ENCODE results near the gene IL15RA. TPM values are rescaled to one million over a fixed set of nuclear protein-coding genes. Genes with fewer than 3 reads are reported as not detected.

IL15RA gene
- total RNA-seq, 4 donors from 2014 or later = 10.6 to 34.3 (median 22.8) TPM

DNA sequence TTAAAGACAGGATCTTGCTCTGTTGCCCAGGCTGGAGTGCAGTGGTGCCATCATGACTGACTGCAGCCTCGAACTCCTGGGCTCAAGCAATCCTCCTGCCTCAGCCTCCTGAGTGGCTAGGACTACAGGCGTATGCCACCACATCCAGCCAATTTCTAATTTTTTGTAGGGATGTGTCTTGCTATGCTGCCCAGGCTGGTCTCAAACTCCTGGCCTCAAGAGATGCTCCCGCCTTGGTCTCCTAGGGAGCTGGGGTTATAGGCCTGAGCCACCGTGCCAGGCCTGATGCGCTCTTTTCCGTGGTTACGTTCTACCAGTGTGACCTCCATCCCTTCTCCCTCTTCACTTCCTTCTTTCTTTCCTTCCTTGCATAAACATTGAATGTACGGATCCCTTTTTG, 34.2 kb upstream of the IL15RA start:
- no peak overlapping the region for H3K4me3 ChIP-seq (replicated peaks in 1 of 3)
- H3K9me3 ChIP-seq = no peaks in the 10 kb centered on the region
- peaks cover 0 to 4% of the 10 kb centered on the region in 2 donors for H3K4me1 ChIP-seq
- no peaks in the 10 kb centered on the region for H3K36me3 ChIP-seq
- no peaks in the 10 kb centered on the region for H3K27me3 ChIP-seq
- no peak overlapping the region for H3K27ac ChIP-seq
- WGBS, 2 donors = 94 to 95% methylated on average over 8 of the region's 8 CpGs
- no peak for TF ChIP-seq POLR2A (IDR thresholded peaks at IDR 0.05)
- TF ChIP-seq, protein P1, sequence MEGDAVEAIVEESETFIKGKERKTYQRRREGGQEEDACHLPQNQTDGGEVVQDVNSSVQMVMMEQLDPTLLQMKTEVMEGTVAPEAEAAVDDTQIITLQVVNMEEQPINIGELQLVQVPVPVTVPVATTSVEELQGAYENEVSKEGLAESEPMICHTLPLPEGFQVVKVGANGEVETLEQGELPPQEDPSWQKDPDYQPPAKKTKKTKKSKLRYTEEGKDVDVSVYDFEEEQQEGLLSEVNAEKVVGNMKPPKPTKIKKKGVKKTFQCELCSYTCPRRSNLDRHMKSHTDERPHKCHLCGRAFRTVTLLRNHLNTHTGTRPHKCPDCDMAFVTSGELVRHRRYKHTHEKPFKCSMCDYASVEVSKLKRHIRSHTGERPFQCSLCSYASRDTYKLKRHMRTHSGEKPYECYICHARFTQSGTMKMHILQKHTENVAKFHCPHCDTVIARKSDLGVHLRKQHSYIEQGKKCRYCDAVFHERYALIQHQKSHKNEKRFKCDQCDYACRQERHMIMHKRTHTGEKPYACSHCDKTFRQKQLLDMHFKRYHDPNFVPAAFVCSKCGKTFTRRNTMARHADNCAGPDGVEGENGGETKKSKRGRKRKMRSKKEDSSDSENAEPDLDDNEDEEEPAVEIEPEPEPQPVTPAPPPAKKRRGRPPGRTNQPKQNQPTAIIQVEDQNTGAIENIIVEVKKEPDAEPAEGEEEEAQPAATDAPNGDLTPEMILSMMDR (IDR thresholded peaks at IDR 0.05) = no peak
- intact Hi-C loops (cut with DNase I) = loop anchor here (10.0 kb wide), 1 partner anchor 73 kb away; the partner anchor contains the start of gene RBM17
- no peak for DNase-seq

DNA sequence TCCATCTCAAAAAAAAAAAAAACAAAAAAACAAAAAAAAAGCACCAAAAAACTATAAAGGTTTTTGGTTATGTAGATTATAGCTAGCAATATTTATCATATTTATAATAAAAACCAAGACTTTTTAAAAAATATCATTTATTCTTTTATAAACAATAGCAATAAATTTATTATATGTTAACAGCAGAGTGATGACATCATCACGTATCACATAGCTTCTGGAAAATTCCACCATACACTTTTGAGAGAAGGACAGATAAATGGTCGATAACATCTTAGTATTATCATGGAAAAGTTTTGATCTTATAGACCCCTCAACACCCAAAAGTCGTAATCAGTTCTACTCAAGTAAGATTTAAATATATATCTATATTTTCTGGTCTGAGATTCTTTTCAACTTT, 33.2 kb upstream of the IL15RA start:
- intact Hi-C loops (cut with DNase I) = loop anchor here (10.0 kb wide), 1 partner anchor 74 kb away; the partner anchor contains the start of gene RBM17
- Histone ChIP-seq H3K27me3 (no peaks in the 10 kb centered on the region), H3K27ac (no peak overlapping the region), H3K4me3 (replicated peaks in 1 of 3) (no peak overlapping the region), H3K9me3 (no peaks in the 10 kb centered on the region), H3K36me3 (no peaks in the 10 kb centered on the region), H3K4me1 (peaks cover 0 to 4% of the 10 kb centered on the region in 2 donors)
- WGBS, 2 donors = 96% methylated on average over 3 of the region's 3 CpGs
- no peak for TF ChIP-seq POLR2A (IDR thresholded peaks at IDR 0.05)
- DNase-seq = no peak

DNA sequence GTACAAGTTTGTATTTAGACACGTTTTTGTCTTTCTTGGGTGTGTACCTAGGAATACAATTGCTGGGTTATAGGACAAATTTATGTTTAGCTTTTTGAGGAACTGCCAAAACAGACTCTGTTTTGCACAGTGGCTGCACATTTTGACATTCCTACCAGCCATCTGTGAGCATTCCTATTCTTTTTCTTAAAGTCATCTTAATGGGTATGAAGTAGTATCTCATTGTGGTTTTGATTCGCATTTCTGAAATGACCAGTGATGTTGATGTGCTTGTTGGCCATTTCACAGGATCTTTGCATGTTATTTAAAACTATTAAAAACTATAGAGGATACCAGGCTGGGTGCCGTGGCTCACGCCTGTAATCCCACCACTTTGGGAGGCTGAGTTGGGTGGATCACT, 32.6 kb upstream of the IL15RA start:
- intact Hi-C loops (cut with DNase I) = loop anchor here (10.0 kb wide), 1 partner anchor 75 kb away; the partner anchor contains the start of gene RBM17
- no peak overlapping the region for H3K27ac ChIP-seq
- no peak overlapping the region for H3K4me3 ChIP-seq (replicated peaks in 1 of 3)
- DNase-seq = no peak
- TF ChIP-seq POLR2A (IDR thresholded peaks at IDR 0.05) = no peak
- TF ChIP-seq, protein P1 (IDR thresholded peaks at IDR 0.05) = no peak
- no peaks in the 10 kb centered on the region for H3K27me3 ChIP-seq
- H3K9me3 ChIP-seq = no peaks in the 10 kb centered on the region
- H3K36me3 ChIP-seq = no peaks in the 10 kb centered on the region
- WGBS, 2 donors = 86 to 95% methylated on average over 4 of the region's 4 CpGs
- H3K4me1 ChIP-seq = peaks cover 0 to 4% of the 10 kb centered on the region in 2 donors

DNA sequence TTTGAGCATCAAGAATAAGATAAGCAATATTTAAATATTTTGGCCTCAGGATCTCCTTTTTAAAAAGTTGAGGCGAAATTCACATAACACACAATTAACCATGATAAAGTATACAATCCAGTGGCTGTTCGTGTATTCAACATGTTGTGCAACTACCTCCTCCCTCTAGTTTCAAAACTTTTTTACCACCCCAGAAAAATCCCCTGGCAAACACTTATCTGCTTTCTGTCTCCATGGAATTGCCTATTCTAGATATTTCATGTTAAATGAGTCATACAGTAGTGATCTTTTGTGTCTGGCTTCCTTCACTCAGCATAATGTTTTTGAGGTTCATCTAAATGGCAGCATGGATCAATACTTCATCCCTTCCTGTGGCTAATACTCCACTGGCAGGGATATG, 31.8 kb upstream of the IL15RA start:
- WGBS, 2 donors = 60 to 68% methylated on average over 2 of the region's 2 CpGs
- Histone ChIP-seq H3K36me3 (no peaks in the 10 kb centered on the region), H3K9me3 (no peaks in the 10 kb centered on the region), H3K27ac (no peak overlapping the region), H3K4me3 (replicated peaks in 1 of 3) (no peak overlapping the region), H3K27me3 (no peaks in the 10 kb centered on the region), H3K4me1 (peaks cover 0 to 4% of the 10 kb centered on the region in 2 donors)
- TF ChIP-seq, protein P1 (IDR thresholded peaks at IDR 0.05) = no peak
- TF ChIP-seq POLR2A (IDR thresholded peaks at IDR 0.05) = no peak
- intact Hi-C loops (cut with DNase I) = no loop called here
- DNase-seq = no peak

DNA sequence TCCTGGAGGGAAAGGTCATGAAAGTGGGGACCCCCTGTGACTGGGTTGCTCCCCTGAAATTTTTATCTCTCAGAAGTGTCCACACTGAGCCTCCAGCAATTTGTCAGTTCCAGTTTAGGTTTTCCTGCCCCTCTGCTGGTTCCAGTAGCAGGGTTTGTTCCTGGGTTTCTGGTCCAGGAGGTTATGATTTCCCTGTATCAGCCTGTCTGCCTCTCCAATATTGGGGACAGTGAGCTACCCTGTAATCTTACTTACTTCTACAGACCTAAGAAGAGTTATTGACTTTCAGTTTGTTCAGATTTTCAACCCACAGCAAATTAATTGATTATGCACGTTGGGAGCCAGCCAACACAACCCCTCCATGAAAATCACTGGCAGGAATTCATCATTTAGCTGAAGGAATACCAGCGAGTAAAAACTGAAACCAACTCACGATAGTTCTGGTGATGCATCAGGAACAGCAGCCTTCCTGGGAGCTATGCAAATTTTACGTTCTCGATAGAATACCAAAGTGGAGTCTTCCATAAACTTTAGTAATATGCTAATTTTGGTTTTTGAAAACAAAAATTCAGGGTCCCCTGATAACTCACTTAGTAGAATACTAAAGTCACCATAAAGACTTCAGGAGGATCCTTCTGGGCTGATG, 31.3 kb upstream of the IL15RA start:
- DNase-seq = no peak
- TF ChIP-seq POLR2A (IDR thresholded peaks at IDR 0.05) = no peak
- TF ChIP-seq, protein P1 (IDR thresholded peaks at IDR 0.05) = no peak
- Histone ChIP-seq H3K4me3 (replicated peaks in 1 of 3) (no peak overlapping the region), H3K4me1 (no peaks in the 10 kb centered on the region), H3K9me3 (no peaks in the 10 kb centered on the region), H3K36me3 (no peaks in the 10 kb centered on the region), H3K27ac (no peak overlapping the region), H3K27me3 (no peaks in the 10 kb centered on the region)
- intact Hi-C loops (cut with DNase I) = no loop called here
- WGBS, 2 donors = 79 to 88% methylated on average over 5 of the region's 5 CpGs

All from thyroid gland (tissue), 4 donors.